Activated CD8-positive, alpha-beta memory T cell treated with anti-CD3 and anti-CD28 coated beads, Interleukin-2, amount 50 U/mL, for 4 hours (primary cell): Measurements from ENCODE around the gene RAB28.

Source experiments
- DNase-seq: peaks from one replicate; pipeline ENCODE4 v3.0.0-alpha.2; 2020

RAB28 gene

GRCh38 chr4:13367691-13368090 lies 116.4 kb downstream of the RAB28 start:
- no peak for DNase-seq

- no peak for DNase-seq
Measured at GRCh38 chr4:13367244-13367643, 116.9 kb downstream of the RAB28 start.

- DNase-seq, result no peak
Measured at GRCh38 chr4:13365195-13365594, 118.9 kb downstream of the RAB28 start.

- no peak for DNase-seq
Measured at GRCh38 chr4:13364653-13365052, 119.5 kb downstream of the RAB28 start.

GRCh38 chr4:13364172-13364571 lies 120.0 kb downstream of the RAB28 start:
- no peak for DNase-seq

- DNase-seq, result no peak
Measured at GRCh38 chr4:13359809-13360208, 124.3 kb downstream of the RAB28 start.

GRCh38 chr4:13355111-13355880 lies 128.8 kb downstream of the RAB28 start:
- DNase-seq, result no peak

GRCh38 chr4:13349096-13349495 lies 135.0 kb downstream of the RAB28 start:
- DNase-seq, result no peak

- DNase-seq, result no peak
Measured at GRCh38 chr4:13348216-13348615, 135.9 kb downstream of the RAB28 start.

GRCh38 chr4:13347517-13348125 lies 136.5 kb downstream of the RAB28 start:
- no peak for DNase-seq

- DNase-seq, result no peak
Measured at GRCh38 chr4:13344216-13344615, 139.9 kb downstream of the RAB28 start.

GRCh38 chr4:13340672-13341071 lies 143.5 kb downstream of the RAB28 start:
- DNase-seq, result no peak

- no peak for DNase-seq
Measured at GRCh38 chr4:13331827-13332226, 152.3 kb downstream of the RAB28 start.

- no peak for DNase-seq
Measured at GRCh38 chr4:13329963-13330362, 154.2 kb downstream of the RAB28 start.

GRCh38 chr4:13329340-13329850 lies 154.7 kb downstream of the RAB28 start:
- DNase-seq, result no peak

GRCh38 chr4:13328591-13328990 lies 155.5 kb downstream of the RAB28 start:
- no peak for DNase-seq

- DNase-seq, result no peak
Measured at GRCh38 chr4:13327991-13328390, 156.1 kb downstream of the RAB28 start.

- DNase-seq, result no peak
Measured at GRCh38 chr4:13325744-13326143, 158.4 kb downstream of the RAB28 start.

- DNase-seq, result no peak
Measured at GRCh38 chr4:13323921-13324320, 160.2 kb downstream of the RAB28 start.

- DNase-seq, result no peak
Measured at GRCh38 chr4:13322681-13323101, 161.4 kb downstream of the RAB28 start.
